Spleen (tissue), 7 donors: Measurements from ENCODE around the gene TFB1M.

ENCODE experiments used
- POLR2A ChIP-seq, 3 donors: fragments of 450-650 bp; IDR thresholded peaks; one replicate each; pipeline ENCODE4 v1.5.1; 2017; ENCODE audit warnings: antibody characterized with exemption in 3 of 3, mild to moderate bottlenecking in 1 of 3
- POLR2AphosphoS5 ChIP-seq, 3 donors: sonication (generic); formaldehyde crosslinking; IDR thresholded peaks; one replicate each; pipeline ENCODE4 v1.5.1; 2017; ENCODE audit warnings: antibody characterized with exemption in 3 of 3
- TF ChIP-seq, protein P1 (sequence below), 11 experiments: fragments of 200-600 bp in 7 of 11; fragments of 450-650 bp in 4 of 11; sonication (generic) in 4 of 11; IDR thresholded peaks in 8 of 11; conservative IDR thresholded peaks in 3 of 11; 1 replicate in 7 of 11; 2 replicates in 4 of 11; pipeline versions ENCODE4 v1.4.0 to v1.8.0; 2016 to 2021; ENCODE audit warnings: antibody characterized with exemption in 11 of 11, inconsistent platforms in 4 of 11, mild to moderate bottlenecking in 1 of 11
- donor health status: DM: no; HTN: no; CAD: no; lungs with moderate emphysema.
- donor health status: DM: no; HTN: no; CAD: no.
- donor health status: DM: no; HTN: no; CAD: no.

DNA sequence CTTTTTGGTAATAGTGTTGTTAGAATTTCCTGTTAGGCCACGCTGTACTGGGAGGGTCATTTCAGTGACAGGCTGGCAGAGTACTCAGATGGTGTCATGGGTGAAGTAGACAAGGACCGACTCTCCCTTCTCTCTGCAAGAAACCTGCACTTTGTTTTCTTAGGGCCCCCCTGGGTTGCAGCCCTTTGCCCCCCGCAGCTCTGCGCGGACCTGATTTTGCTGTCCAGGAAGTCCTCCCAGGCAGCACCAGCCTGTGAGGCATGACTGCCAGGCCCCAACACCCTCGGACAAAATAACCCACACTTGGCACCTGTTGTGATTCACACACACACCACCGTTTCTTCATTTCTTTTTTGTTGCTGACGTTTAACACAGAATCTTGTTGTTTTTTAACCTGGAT lies 72.3 kb downstream of the TFB1M start:
- TF ChIP-seq, protein P1, sequence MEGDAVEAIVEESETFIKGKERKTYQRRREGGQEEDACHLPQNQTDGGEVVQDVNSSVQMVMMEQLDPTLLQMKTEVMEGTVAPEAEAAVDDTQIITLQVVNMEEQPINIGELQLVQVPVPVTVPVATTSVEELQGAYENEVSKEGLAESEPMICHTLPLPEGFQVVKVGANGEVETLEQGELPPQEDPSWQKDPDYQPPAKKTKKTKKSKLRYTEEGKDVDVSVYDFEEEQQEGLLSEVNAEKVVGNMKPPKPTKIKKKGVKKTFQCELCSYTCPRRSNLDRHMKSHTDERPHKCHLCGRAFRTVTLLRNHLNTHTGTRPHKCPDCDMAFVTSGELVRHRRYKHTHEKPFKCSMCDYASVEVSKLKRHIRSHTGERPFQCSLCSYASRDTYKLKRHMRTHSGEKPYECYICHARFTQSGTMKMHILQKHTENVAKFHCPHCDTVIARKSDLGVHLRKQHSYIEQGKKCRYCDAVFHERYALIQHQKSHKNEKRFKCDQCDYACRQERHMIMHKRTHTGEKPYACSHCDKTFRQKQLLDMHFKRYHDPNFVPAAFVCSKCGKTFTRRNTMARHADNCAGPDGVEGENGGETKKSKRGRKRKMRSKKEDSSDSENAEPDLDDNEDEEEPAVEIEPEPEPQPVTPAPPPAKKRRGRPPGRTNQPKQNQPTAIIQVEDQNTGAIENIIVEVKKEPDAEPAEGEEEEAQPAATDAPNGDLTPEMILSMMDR (IDR thresholded peaks at IDR 0.05 in 8 of 11, conservative IDR thresholded peaks at IDR 0.05 in 3 of 11), result no peak
- no peak for TF ChIP-seq POLR2AphosphoS5 (IDR thresholded peaks at IDR 0.05)
- TF ChIP-seq POLR2A (IDR thresholded peaks at IDR 0.05), result no peak
